ENCODE measurements around the gene GET3. TPM values are rescaled to one million over a fixed set of nuclear protein-coding genes. Genes with fewer than 3 reads are reported as not detected.

The GET3 gene
- polyA plus RNA-seq, 2 of the 4 experiments (the other 2 are of a cell fraction): 87.0 to 91.7 TPM

DNA sequence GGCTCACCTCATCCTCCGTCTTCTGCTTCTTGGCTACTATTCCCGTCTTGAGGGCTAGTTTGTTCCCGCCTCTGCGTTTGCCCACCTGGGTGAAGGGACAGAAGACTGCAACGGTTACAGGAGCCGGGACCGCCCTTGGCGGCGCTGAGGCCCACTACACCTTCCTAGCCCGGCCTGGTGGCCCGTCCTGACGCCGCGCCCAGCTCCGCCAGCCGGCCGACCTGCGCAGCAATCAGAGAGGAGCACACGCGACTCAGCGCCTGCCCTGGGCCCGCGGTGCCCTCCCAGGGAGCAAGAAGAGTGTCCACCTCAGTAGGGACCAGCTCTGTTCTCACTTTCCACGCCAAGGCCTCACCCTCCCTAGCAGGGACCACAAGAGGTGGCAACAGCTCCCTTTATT is 6.0 kb upstream of the GET3 start (continued):
- no peak for TF ChIP-seq CHD4 (IDR thresholded peaks at IDR 0.05; ENCODE audit: borderline replicate concordance)
- TF ChIP-seq RFX5 (IDR thresholded peaks at IDR 0.05): no peak

DNA sequence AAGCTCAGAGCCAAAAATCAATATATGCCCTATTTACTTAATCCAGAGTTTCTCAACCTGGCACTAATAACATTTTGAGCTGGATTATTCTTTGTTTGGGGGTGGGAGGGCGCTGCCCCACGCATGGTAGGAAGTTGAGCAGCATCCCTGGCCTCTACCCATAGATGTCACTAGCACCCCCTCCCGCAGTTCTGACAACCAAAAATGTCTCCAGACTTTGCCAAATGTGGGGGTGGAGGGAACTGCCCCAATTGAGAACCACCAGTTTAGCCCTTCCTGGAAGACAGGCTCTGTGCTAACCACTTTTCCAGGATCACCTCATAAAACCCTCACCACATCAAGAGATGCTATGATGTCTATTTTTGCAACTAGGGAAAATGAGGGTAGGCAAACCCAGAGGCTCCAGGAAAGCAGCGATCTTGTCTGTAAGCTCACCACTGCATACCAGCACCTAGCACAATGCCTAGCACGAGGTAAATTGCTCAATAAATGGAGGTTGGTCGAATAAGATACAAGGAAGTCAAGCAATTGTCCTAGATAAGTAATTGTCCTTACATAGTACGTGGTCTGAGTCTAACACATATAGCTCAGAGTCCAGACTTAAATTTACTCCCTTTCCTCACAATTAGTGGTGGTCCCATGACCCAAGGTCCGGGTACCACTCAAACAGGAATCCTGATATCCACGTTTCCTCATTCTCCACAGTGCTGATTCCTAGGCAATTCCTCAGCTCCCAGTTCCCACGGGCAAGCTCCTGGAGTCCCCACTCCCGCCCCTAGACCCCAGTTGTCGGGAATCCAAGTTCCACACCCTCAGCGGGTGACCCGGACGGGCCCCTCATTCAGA is 3.7 kb upstream of the GET3 start:
- H3K4me2 ChIP-seq: peak overlapping the region; percentile 100
- DNase-seq (ENCODE audit: low read depth in 1 of 2, low spot score in 1 of 2): peak; percentile 36 to 59
- H3K4me3 ChIP-seq: peak overlapping the region; percentile 97
- TF ChIP-seq, protein P1, sequence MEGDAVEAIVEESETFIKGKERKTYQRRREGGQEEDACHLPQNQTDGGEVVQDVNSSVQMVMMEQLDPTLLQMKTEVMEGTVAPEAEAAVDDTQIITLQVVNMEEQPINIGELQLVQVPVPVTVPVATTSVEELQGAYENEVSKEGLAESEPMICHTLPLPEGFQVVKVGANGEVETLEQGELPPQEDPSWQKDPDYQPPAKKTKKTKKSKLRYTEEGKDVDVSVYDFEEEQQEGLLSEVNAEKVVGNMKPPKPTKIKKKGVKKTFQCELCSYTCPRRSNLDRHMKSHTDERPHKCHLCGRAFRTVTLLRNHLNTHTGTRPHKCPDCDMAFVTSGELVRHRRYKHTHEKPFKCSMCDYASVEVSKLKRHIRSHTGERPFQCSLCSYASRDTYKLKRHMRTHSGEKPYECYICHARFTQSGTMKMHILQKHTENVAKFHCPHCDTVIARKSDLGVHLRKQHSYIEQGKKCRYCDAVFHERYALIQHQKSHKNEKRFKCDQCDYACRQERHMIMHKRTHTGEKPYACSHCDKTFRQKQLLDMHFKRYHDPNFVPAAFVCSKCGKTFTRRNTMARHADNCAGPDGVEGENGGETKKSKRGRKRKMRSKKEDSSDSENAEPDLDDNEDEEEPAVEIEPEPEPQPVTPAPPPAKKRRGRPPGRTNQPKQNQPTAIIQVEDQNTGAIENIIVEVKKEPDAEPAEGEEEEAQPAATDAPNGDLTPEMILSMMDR (IDR thresholded peaks at IDR 0.05): peak; percentile 34
- TF ChIP-seq, protein P2, sequence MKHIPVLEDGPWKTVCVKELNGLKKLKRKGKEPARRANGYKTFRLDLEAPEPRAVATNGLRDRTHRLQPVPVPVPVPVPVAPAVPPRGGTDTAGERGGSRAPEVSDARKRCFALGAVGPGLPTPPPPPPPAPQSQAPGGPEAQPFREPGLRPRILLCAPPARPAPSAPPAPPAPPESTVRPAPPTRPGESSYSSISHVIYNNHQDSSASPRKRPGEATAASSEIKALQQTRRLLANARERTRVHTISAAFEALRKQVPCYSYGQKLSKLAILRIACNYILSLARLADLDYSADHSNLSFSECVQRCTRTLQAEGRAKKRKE (CRISPR knock-in tag; IDR thresholded peaks at IDR 0.05; ENCODE audit: low read depth): no peak
- no peak for TF ChIP-seq JUN (IDR thresholded peaks at IDR 0.05)
- TF ChIP-seq FOSB (CRISPR knock-in tag; IDR thresholded peaks at IDR 0.05): no peak
- WGBS (ENCODE audit: missing lambda C conversion rate): 3% methylated on average over 9 of the region's 15 CpGs
- peaks cover 26% of the 10 kb centered on the region for H3K4me1 ChIP-seq
- ChIA-PET POLR2A (interaction anchor here (1.1 to 2.2 kb wide), 3 partner anchors 10 to 52 kb away, joined by 3 to 16 read pairs (median 6); partner anchors contain the start of genes DHPS and TNPO2), CTCF (interaction anchor here (1.4 to 38.2 kb wide), 4 partner anchors 9 to 114 kb away, joined by 4 to 725 read pairs (median 8); partner anchors contain the start of genes HOOK2 and TNPO2)
- H3K27ac ChIP-seq: peak overlapping the region; percentile 88 to 99
- no peak for ATAC-seq
- no peak for FAIRE-seq
- H3K9me3 ChIP-seq: no peaks in the 10 kb centered on the region

- peak overlapping the region; percentile 86 to 88 for H3K27ac ChIP-seq
- peak overlapping the region; percentile 98 for H3K4me2 ChIP-seq
- peaks cover 18% of the 10 kb centered on the region for H3K4me1 ChIP-seq
- H3K4me3 ChIP-seq: peak overlapping the region; percentile 78
- no peak for FAIRE-seq
- no peaks in the 10 kb centered on the region for H3K9me3 ChIP-seq
- TF ChIP-seq MAFK (IDR thresholded peaks at IDR 0.05; ENCODE audit: partially characterized antibody) (no peak), PHF8 (IDR thresholded peaks at IDR 0.05; ENCODE audit: borderline replicate concordance, low read depth) (0 out of 2 replicates have a peak, but pooled peaks have one; percentile 40)
- WGBS (ENCODE audit: missing lambda C conversion rate): 24% methylated on average over 8 of the region's 13 CpGs
- ChIA-PET CTCF (interaction anchor here (1.0 to 38.2 kb wide), 4 partner anchors 14 to 110 kb away, joined by 3 to 725 read pairs (median 10); partner anchors contain the start of genes HOOK2 and TNPO2), POLR2A (interaction anchor here (0.9 to 1.5 kb wide), 2 partner anchors 40 to 55 kb away, joined by 3 read pairs; no protein-coding TSS in a partner anchor)
- ATAC-seq: no peak
- DNase-seq (ENCODE audit: low read depth in 1 of 2, low spot score in 1 of 2): no peak
These were observed 596 bp downstream of the GET3 start for GRCh38 chr19:12737835-12738351.

DNA sequence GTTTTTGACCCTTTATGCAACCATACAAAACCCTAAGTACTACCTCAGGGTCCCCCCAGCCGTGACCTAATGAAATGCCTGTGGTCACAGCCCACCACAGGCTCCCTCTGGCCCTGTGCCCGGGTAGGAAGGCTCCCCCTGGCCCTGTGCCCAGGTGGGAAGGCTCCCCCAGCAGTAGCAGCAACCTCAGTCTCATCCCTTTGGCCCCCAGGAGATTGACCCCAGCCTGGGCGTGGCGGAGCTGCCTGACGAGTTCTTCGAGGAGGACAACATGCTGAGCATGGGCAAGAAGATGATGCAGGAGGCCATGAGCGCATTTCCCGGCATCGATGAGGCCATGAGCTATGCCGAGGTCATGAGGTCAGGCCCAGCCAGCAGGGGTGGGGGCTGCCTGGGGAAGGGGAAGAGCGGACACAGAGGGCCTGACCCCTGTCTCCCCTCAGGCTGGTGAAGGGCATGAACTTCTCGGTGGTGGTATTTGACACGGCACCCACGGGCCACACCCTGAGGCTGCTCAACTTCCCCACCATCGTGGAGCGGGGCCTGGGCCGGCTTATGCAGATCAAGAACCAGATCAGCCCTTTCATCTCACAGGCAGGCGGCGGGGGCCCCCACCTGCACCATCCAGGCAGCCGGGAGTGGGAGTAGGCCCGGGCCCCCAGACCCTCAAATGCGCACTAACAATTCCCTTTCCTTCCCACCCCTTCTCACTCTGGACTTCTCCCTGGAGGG is 8.0 kb downstream of the GET3 start:
- H3K4me3 ChIP-seq: no peak overlapping the region
- 88% methylated on average over 10 of the region's 22 CpGs for WGBS (ENCODE audit: missing lambda C conversion rate)
- POLR2A ChIA-PET: no interaction called here
- FAIRE-seq: no peak
- H3K27ac ChIP-seq: no peak overlapping the region
- no peak for DNase-seq (ENCODE audit: low read depth in 1 of 2, low spot score in 1 of 2)
- H3K4me2 ChIP-seq: no peak overlapping the region
- peaks cover 5% of the 10 kb centered on the region; the same call in 1 of the 3 replicates for H3K4me1 ChIP-seq
- no peaks in the 10 kb centered on the region for H3K9me3 ChIP-seq
- CTCF ChIA-PET: interaction anchor here (0.6 to 38.2 kb wide), 3 partner anchors 24 to 51 kb away, joined by 3 to 725 read pairs (median 7); partner anchors contain the start of gene HOOK2
- ATAC-seq: no peak
- TF ChIP-seq BHLHE40 (IDR thresholded peaks at IDR 0.05; ENCODE audit: low read depth, low read length) (no peak), JUNB (IDR thresholded peaks at IDR 0.05) (no peak), MYC (IDR thresholded peaks at IDR 0.05; ENCODE audit: borderline replicate concordance, low read length) (no peak), HMGXB4 (CRISPR knock-in tag; IDR thresholded peaks at IDR 0.05; ENCODE audit: borderline replicate concordance) (no peak), HEYL (CRISPR knock-in tag; IDR thresholded peaks at IDR 0.05) (no peak), CBX8 (IDR thresholded peaks at IDR 0.05) (no peak), CHD4 (IDR thresholded peaks at IDR 0.05; ENCODE audit: borderline replicate concordance) (no peak), SMC3 (IDR thresholded peaks at IDR 0.05) (no peak)
- TF ChIP-seq, protein P3, sequence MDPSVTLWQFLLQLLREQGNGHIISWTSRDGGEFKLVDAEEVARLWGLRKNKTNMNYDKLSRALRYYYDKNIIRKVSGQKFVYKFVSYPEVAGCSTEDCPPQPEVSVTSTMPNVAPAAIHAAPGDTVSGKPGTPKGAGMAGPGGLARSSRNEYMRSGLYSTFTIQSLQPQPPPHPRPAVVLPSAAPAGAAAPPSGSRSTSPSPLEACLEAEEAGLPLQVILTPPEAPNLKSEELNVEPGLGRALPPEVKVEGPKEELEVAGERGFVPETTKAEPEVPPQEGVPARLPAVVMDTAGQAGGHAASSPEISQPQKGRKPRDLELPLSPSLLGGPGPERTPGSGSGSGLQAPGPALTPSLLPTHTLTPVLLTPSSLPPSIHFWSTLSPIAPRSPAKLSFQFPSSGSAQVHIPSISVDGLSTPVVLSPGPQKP (IDR thresholded peaks at IDR 0.05; ENCODE audit: low read depth, low read length): no peak
- TF ChIP-seq, protein P4, sequence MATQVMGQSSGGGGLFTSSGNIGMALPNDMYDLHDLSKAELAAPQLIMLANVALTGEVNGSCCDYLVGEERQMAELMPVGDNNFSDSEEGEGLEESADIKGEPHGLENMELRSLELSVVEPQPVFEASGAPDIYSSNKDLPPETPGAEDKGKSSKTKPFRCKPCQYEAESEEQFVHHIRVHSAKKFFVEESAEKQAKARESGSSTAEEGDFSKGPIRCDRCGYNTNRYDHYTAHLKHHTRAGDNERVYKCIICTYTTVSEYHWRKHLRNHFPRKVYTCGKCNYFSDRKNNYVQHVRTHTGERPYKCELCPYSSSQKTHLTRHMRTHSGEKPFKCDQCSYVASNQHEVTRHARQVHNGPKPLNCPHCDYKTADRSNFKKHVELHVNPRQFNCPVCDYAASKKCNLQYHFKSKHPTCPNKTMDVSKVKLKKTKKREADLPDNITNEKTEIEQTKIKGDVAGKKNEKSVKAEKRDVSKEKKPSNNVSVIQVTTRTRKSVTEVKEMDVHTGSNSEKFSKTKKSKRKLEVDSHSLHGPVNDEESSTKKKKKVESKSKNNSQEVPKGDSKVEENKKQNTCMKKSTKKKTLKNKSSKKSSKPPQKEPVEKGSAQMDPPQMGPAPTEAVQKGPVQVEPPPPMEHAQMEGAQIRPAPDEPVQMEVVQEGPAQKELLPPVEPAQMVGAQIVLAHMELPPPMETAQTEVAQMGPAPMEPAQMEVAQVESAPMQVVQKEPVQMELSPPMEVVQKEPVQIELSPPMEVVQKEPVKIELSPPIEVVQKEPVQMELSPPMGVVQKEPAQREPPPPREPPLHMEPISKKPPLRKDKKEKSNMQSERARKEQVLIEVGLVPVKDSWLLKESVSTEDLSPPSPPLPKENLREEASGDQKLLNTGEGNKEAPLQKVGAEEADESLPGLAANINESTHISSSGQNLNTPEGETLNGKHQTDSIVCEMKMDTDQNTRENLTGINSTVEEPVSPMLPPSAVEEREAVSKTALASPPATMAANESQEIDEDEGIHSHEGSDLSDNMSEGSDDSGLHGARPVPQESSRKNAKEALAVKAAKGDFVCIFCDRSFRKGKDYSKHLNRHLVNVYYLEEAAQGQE (IDR thresholded peaks at IDR 0.05): no peak

All from A549 (cell line).